ENCODE measurements around the gene CXorf65.
A peak's percentile ranks its signal among the peaks of the same experiment; 100 is the strongest.

Gene CXorf65

GRCh38 chrX:71118032-71118984 lies 11.8 kb upstream of the CXorf65 start, which contains the start of gene MED12:
TSS of gene MED12 (plus strand) at chrX:71118596. CDS start at chrX:71118755, 159 bp downstream.
- Histone ChIP-seq H3K4me1 (ENCODE audit: control extremely low read depth in 1 of 4, control insufficient read depth in 4 of 4, insufficient read depth in 4 of 4, low read length in 3 of 4) (peaks cover 7 to 18% (median 12%) of the 10 kb centered on the region in 4 experiments), H3K36me3 (ENCODE audit: control insufficient read depth in 4 of 4, insufficient read depth in 4 of 4, low read length in 3 of 4) (peaks cover 13 to 31% (median 22%) of the 10 kb centered on the region in 4 experiments), H3K27me3 (replicated peaks in 2 of 5; ENCODE audit: control insufficient read depth in 4 of 5, insufficient read depth in 5 of 5, low read length in 4 of 5) (no peaks in the 10 kb centered on the region), H3K9me3 (ENCODE audit: control extremely low read depth in 1 of 5, control insufficient read depth in 4 of 5, insufficient read depth in 2 of 5, low read depth in 1 of 5, low read length in 4 of 5) (no peaks in the 10 kb centered on the region), H3K27ac (ENCODE audit: insufficient read depth in 1 of 2, low read depth in 1 of 2, low read length in 2 of 2, poor library complexity in 1 of 2, severe bottlenecking in 2 of 2) (peak within 1 kb of the TSS; percentile 68 to 88), H3K4me3 (ENCODE audit: control insufficient read depth in 1 of 7, extremely low read depth in 1 of 7, insufficient read depth in 4 of 7, low read depth in 2 of 7, low read length in 6 of 7) (peak within 1 kb of the TSS; percentile 49 to 85 (median 66))
- POLR2A ChIA-PET = interaction anchor here (0.7 to 2.7 kb wide), 7 partner anchors 8 to 150 kb away, joined by 3 to 14 read pairs (median 5); partner anchors contain the start of genes CXorf65 and FOXO4
- 27% methylated on average over 44 of the region's 56 CpGs for WGBS (ENCODE audit: insufficient coverage)
- CTCF ChIA-PET = interaction anchor here (1.0 to 6.1 kb wide), 8 partner anchors 8 to 21 kb away, joined by 3 to 72 read pairs (median 4); partner anchors contain the start of gene CXorf65
- DNase-seq = peak; percentile 85 to 93 (median 93)

- Histone ChIP-seq H3K4me3 (ENCODE audit: control insufficient read depth in 1 of 7, extremely low read depth in 1 of 7, insufficient read depth in 4 of 7, low read depth in 2 of 7, low read length in 6 of 7) (peak overlapping the region in 1 of 7 experiments; percentile 85), H3K9me3 (ENCODE audit: control extremely low read depth in 1 of 5, control insufficient read depth in 4 of 5, insufficient read depth in 2 of 5, low read depth in 1 of 5, low read length in 4 of 5) (no peaks in the 10 kb centered on the region), H3K4me1 (ENCODE audit: control extremely low read depth in 1 of 4, control insufficient read depth in 4 of 4, insufficient read depth in 4 of 4, low read length in 3 of 4) (peaks cover 13 to 26% (median 15%) of the 10 kb centered on the region in 4 experiments), H3K27ac (ENCODE audit: insufficient read depth in 1 of 2, low read depth in 1 of 2, low read length in 2 of 2, poor library complexity in 1 of 2, severe bottlenecking in 2 of 2) (no peak overlapping the region), H3K36me3 (ENCODE audit: control insufficient read depth in 4 of 4, insufficient read depth in 4 of 4, low read length in 3 of 4) (peaks cover 9 to 21% (median 16%) of the 10 kb centered on the region in 4 experiments), H3K27me3 (replicated peaks in 2 of 5; ENCODE audit: control insufficient read depth in 4 of 5, insufficient read depth in 5 of 5, low read length in 4 of 5) (no peaks in the 10 kb centered on the region)
- 85% methylated on average over 8 of the region's 10 CpGs for WGBS (ENCODE audit: insufficient coverage)
- CTCF ChIA-PET = interaction anchor here (0.6 to 6.1 kb wide), 5 partner anchors 9 to 20 kb away, joined by 3 to 72 read pairs (median 3); no protein-coding TSS in a partner anchor
- no peak for DNase-seq
- POLR2A ChIA-PET = interaction anchor here (1.8 to 2.7 kb wide), 2 partner anchors 16 to 21 kb away, joined by 7 to 14 read pairs; partner anchors contain the start of gene FOXO4
Measured at GRCh38 chrX:71117358-71117757, 10.8 kb upstream of the CXorf65 start.

GRCh38 chrX:71111921-71112431 lies 5.4 kb upstream of the CXorf65 start:
- ChIA-PET POLR2A (interaction anchor here (0.6 to 1.6 kb wide), 5 partner anchors 9 to 822 kb away, joined by 3 to 13 read pairs (median 3); partner anchors contain the start of gene KIF4A), CTCF (interaction anchor here (1.2 to 3.0 kb wide), 3 partner anchors 10 to 20 kb away, joined by 3 to 30 read pairs (median 3); no protein-coding TSS in a partner anchor)
- H3K27me3 ChIP-seq (replicated peaks in 2 of 5; ENCODE audit: control insufficient read depth in 4 of 5, insufficient read depth in 5 of 5, low read length in 4 of 5) = no peaks in the 10 kb centered on the region
- 34% methylated on average over 2 of the region's 5 CpGs for WGBS (ENCODE audit: insufficient coverage)
- DNase-seq = peak in 2 of 3 donors; percentile 57 to 58
- H3K9me3 ChIP-seq (ENCODE audit: control extremely low read depth in 1 of 5, control insufficient read depth in 4 of 5, insufficient read depth in 2 of 5, low read depth in 1 of 5, low read length in 4 of 5) = no peaks in the 10 kb centered on the region
- H3K36me3 ChIP-seq (ENCODE audit: control insufficient read depth in 4 of 4, insufficient read depth in 4 of 4, low read length in 3 of 4) = peaks cover 0 to 2% (median 0%) of the 10 kb centered on the region in 4 experiments
- peak overlapping the region in 5 of 7 experiments; percentile 5 to 78 (median 57) for H3K4me3 ChIP-seq (ENCODE audit: control insufficient read depth in 1 of 7, extremely low read depth in 1 of 7, insufficient read depth in 4 of 7, low read depth in 2 of 7, low read length in 6 of 7)
- H3K27ac ChIP-seq (ENCODE audit: insufficient read depth in 1 of 2, low read depth in 1 of 2, low read length in 2 of 2, poor library complexity in 1 of 2, severe bottlenecking in 2 of 2) = peak overlapping the region; percentile 77 to 89
- H3K4me1 ChIP-seq (ENCODE audit: control extremely low read depth in 1 of 4, control insufficient read depth in 4 of 4, insufficient read depth in 4 of 4, low read length in 3 of 4) = peaks cover 29 to 64% (median 45%) of the 10 kb centered on the region in 4 experiments

GRCh38 chrX:71111141-71111843 lies 4.8 kb upstream of the CXorf65 start, which contains the start of gene IL2RG:
TSS of gene IL2RG (minus strand) at chrX:71111577. CDS start at chrX:71111539, 38 bp downstream.
- H3K4me1 ChIP-seq (ENCODE audit: control extremely low read depth in 1 of 4, control insufficient read depth in 4 of 4, insufficient read depth in 4 of 4, low read length in 3 of 4) = peaks cover 30 to 68% (median 49%) of the 10 kb centered on the region in 4 experiments
- peak; percentile 80 to 94 (median 94) for DNase-seq
- no peaks in the 10 kb centered on the region for H3K9me3 ChIP-seq (ENCODE audit: control extremely low read depth in 1 of 5, control insufficient read depth in 4 of 5, insufficient read depth in 2 of 5, low read depth in 1 of 5, low read length in 4 of 5)
- H3K4me3 ChIP-seq (ENCODE audit: control insufficient read depth in 1 of 7, extremely low read depth in 1 of 7, insufficient read depth in 4 of 7, low read depth in 2 of 7, low read length in 6 of 7) = peak within 1 kb of the TSS; percentile 7 to 78 (median 46)
- peak within 1 kb of the TSS; percentile 77 to 89 for H3K27ac ChIP-seq (ENCODE audit: insufficient read depth in 1 of 2, low read depth in 1 of 2, low read length in 2 of 2, poor library complexity in 1 of 2, severe bottlenecking in 2 of 2)
- H3K36me3 ChIP-seq (ENCODE audit: control insufficient read depth in 4 of 4, insufficient read depth in 4 of 4, low read length in 3 of 4) = peaks cover 0 to 2% (median 0%) of the 10 kb centered on the region in 4 experiments
- ChIA-PET CTCF (interaction anchor here (0.6 to 3.0 kb wide), 4 partner anchors 9 to 305 kb away, joined by 3 to 30 read pairs (median 3); no protein-coding TSS in a partner anchor), POLR2A (interaction anchor here (1.1 to 1.6 kb wide), 3 partner anchors 8 to 15 kb away, joined by 3 to 13 read pairs (median 6); no protein-coding TSS in a partner anchor)
- H3K27me3 ChIP-seq (replicated peaks in 2 of 5; ENCODE audit: control insufficient read depth in 4 of 5, insufficient read depth in 5 of 5, low read length in 4 of 5) = no peaks in the 10 kb centered on the region
- WGBS (ENCODE audit: insufficient coverage) = no CpG with 5 or more reads among the region's 8 CpGs

GRCh38 chrX:71109051-71109450 lies 2.5 kb upstream of the CXorf65 start:
- peak overlapping the region in 4 of 7 experiments; percentile 7 to 45 (median 26) for H3K4me3 ChIP-seq (ENCODE audit: control insufficient read depth in 1 of 7, extremely low read depth in 1 of 7, insufficient read depth in 4 of 7, low read depth in 2 of 7, low read length in 6 of 7)
- no peaks in the 10 kb centered on the region for H3K9me3 ChIP-seq (ENCODE audit: control extremely low read depth in 1 of 5, control insufficient read depth in 4 of 5, insufficient read depth in 2 of 5, low read depth in 1 of 5, low read length in 4 of 5)
- peaks cover 0 to 2% (median 0%) of the 10 kb centered on the region in 4 experiments for H3K36me3 ChIP-seq (ENCODE audit: control insufficient read depth in 4 of 4, insufficient read depth in 4 of 4, low read length in 3 of 4)
- 89% methylated on average over 2 of the region's 6 CpGs for whole genome bisulfite sequencing (ENCODE audit: insufficient coverage)
- H3K27ac ChIP-seq (ENCODE audit: insufficient read depth in 1 of 2, low read depth in 1 of 2, low read length in 2 of 2, poor library complexity in 1 of 2, severe bottlenecking in 2 of 2) = peak overlapping the region in 1 of 2 experiments; percentile 89
- CTCF ChIA-PET = interaction anchor here (1.7 kb wide), 1 partner anchor 10 kb away, joined by 4 read pairs; the partner anchor contains the start of gene MED12
- peaks cover 0 to 3% (median 0%) of the 10 kb centered on the region in 5 experiments for H3K27me3 ChIP-seq (replicated peaks in 2 of 5; ENCODE audit: control insufficient read depth in 4 of 5, insufficient read depth in 5 of 5, low read length in 4 of 5)
- no peak for DNase-seq
- POLR2A ChIA-PET = no interaction called here
- peaks cover 42 to 90% (median 64%) of the 10 kb centered on the region in 4 experiments for H3K4me1 ChIP-seq (ENCODE audit: control extremely low read depth in 1 of 4, control insufficient read depth in 4 of 4, insufficient read depth in 4 of 4, low read length in 3 of 4)

Measured in common myeloid progenitor, CD34-positive (primary cell).